Peyer's patch (tissue), 4 donors: ENCODE data around the gene MS4A18. TPM values are rescaled to one million over a fixed set of nuclear protein-coding genes. Genes with fewer than 3 reads are reported as not detected.

Source experiments
- DNase-seq, 3 donors: peaks; one replicate each; pipeline ENCODE4 v3.0.0-alpha.2; 2017 to 2019
- H3K27ac ChIP-seq, 4 donors: fragments of 200-600 bp; sonication (generic); one replicate each; pipeline ENCODE4 v1.5.1; 2016 to 2019
- H3K27me3 ChIP-seq, 2 donors: fragments of 200-600 bp; sonication (generic); one replicate each; pipeline ENCODE4 v1.5.1; 2019
- H3K36me3 ChIP-seq, 3 donors: fragments of 200-600 bp; sonication (generic); one replicate each; pipeline ENCODE4 v1.5.1; 2016 to 2019
- H3K4me1 ChIP-seq, 4 donors: fragments of 200-600 bp; sonication (generic); one replicate each; pipeline ENCODE4 v1.5.1; 2016 to 2019
- H3K4me3 ChIP-seq, 4 donors: fragments of 200-600 bp; sonication (generic); 1 replicate in 3 of 4; 2 replicates in 1 of 4; pipeline ENCODE4 v1.5.1; 2016 to 2019; ENCODE audit warnings: mild to moderate bottlenecking in 1 of 4
- H3K9me3 ChIP-seq, 4 donors: fragments of 200-600 bp; sonication (generic); one replicate each; pipeline ENCODE4 v1.5.1; 2016 to 2019; ENCODE audit warnings: mild to moderate bottlenecking in 1 of 4
- CTCF ChIP-seq, 6 experiments: fragments of 450-650 bp in 4 of 6; fragments of 200-600 bp in 2 of 6; sonication (generic) in 1 of 6; IDR thresholded peaks; one replicate each; pipeline ENCODE4 v1.5.1; 2017 to 2019; ENCODE audit warnings: antibody characterized with exemption in 6 of 6, mild to moderate bottlenecking in 3 of 6, moderate library complexity in 1 of 6
- POLR2A ChIP-seq, 2 donors: fragments of 450-650 bp; IDR thresholded peaks; one replicate each; pipeline ENCODE4 v1.5.1; 2017; ENCODE audit warnings: antibody characterized with exemption in 2 of 2, mild to moderate bottlenecking in 2 of 2, moderate library complexity in 2 of 2
- total RNA-seq, 4 donors: library from RNA; depleted of rRNA; stranded (reverse); fragments of >200 nt; gene quantifications; one replicate each; pipeline ENCODE4 v1.1.0, GENCODE V29; 2016

Gene MS4A18
- total RNA-seq, 4 donors from 2014 or later, result 2.4 TPM; not detected in 3

DNA sequence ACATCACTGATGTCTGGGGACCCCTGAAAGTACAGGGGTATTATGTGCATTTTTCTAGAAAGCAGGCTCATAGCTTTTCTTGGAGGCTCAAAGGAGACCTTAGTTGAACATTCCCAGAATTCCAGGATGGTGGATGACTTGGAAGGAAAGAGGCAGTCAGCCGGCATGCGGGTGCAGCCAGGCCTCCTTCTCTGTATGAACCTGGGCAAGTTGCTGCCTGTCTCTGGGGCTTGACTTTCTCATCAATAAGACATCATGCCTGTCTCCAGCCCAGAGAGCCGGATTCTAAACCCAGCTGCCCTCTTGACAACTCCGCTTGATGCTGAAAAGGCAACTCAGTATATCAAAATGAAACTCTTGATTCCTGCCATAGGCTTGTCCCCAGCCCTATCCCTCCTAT is 44.8 kb downstream of the MS4A18 start:
- Histone ChIP-seq H3K9me3 (no peaks in the 10 kb centered on the region), H3K4me1 (no peaks in the 10 kb centered on the region), H3K27ac (no peak overlapping the region), H3K36me3 (no peaks in the 10 kb centered on the region), H3K27me3 (no peaks in the 10 kb centered on the region), H3K4me3 (no peak overlapping the region)
- DNase-seq, result no peak
- TF ChIP-seq POLR2A (IDR thresholded peaks at IDR 0.05) (no peak), CTCF (IDR thresholded peaks at IDR 0.05) (no peak)

GRCh38 chr11:60769811-60770210 is 45.3 kb downstream of the MS4A18 start:
- H3K27me3 ChIP-seq, result no peaks in the 10 kb centered on the region
- no peak overlapping the region for H3K27ac ChIP-seq
- TF ChIP-seq POLR2A (IDR thresholded peaks at IDR 0.05) (no peak), CTCF (IDR thresholded peaks at IDR 0.05) (no peak)
- H3K4me3 ChIP-seq, result no peak overlapping the region
- peak in 1 of 3 donors; percentile 40 for DNase-seq
- H3K9me3 ChIP-seq, result no peaks in the 10 kb centered on the region
- H3K4me1 ChIP-seq, result peaks cover 0 to 2% (median 0%) of the 10 kb centered on the region in 4 donors
- no peaks in the 10 kb centered on the region for H3K36me3 ChIP-seq

GRCh38 chr11:60771146-60771545 is 46.6 kb downstream of the MS4A18 start:
- no peaks in the 10 kb centered on the region for H3K36me3 ChIP-seq
- TF ChIP-seq POLR2A (IDR thresholded peaks at IDR 0.05) (no peak), CTCF (IDR thresholded peaks at IDR 0.05) (no peak)
- no peak overlapping the region for H3K4me3 ChIP-seq
- H3K9me3 ChIP-seq, result no peaks in the 10 kb centered on the region
- H3K4me1 ChIP-seq, result peaks cover 0 to 13% (median 0%) of the 10 kb centered on the region in 4 donors
- H3K27me3 ChIP-seq, result no peaks in the 10 kb centered on the region
- no peak overlapping the region for H3K27ac ChIP-seq
- peak in 1 of 3 donors; percentile 15 for DNase-seq

DNA sequence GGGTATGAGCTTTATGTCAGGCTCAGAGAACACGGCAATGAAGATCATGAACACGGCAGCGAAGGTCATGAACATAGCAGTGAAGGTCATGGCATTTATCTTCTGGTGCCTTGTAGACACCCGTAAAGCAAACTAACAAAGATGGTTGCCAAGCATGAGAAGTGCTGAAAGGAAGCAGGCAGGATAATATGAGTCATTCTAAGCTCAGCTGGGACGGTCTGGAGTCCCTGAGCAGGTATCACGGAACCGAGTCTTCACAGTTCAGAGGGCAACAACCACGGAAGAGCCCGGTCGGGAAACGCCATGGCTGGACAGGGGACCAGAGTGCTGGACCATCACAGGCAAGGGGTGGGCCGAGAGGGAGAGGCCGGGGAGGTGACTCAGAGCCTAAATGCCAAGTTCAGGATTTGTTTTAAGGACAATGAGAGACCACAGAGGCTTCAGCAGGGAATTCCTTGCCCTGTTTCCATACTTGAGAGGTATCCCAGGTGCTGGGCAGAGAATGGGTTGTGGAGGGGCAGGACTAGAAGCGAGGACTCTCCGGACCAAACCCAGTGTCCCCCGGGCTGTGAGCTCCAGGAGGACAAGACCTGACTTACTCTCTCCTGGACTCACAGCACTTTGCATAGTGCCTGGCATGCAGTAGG is 47.5 kb downstream of the MS4A18 start:
- H3K4me3 ChIP-seq, result no peak overlapping the region
- peaks cover 0 to 13% (median 0%) of the 10 kb centered on the region in 4 donors for H3K4me1 ChIP-seq
- no peak overlapping the region for H3K27ac ChIP-seq
- no peaks in the 10 kb centered on the region for H3K9me3 ChIP-seq
- H3K36me3 ChIP-seq, result no peaks in the 10 kb centered on the region
- TF ChIP-seq POLR2A (IDR thresholded peaks at IDR 0.05) (no peak), CTCF (IDR thresholded peaks at IDR 0.05) (no peak)
- H3K27me3 ChIP-seq, result no peaks in the 10 kb centered on the region
- peak in 1 of 3 donors; percentile 34 for DNase-seq

GRCh38 chr11:60772666-60773065 is 48.1 kb downstream of the MS4A18 start:
- TF ChIP-seq CTCF (IDR thresholded peaks at IDR 0.05) (no peak), POLR2A (IDR thresholded peaks at IDR 0.05) (no peak)
- Histone ChIP-seq H3K4me1 (peaks cover 0 to 13% (median 0%) of the 10 kb centered on the region in 4 donors), H3K36me3 (no peaks in the 10 kb centered on the region), H3K4me3 (no peak overlapping the region), H3K9me3 (no peaks in the 10 kb centered on the region), H3K27me3 (no peaks in the 10 kb centered on the region), H3K27ac (no peak overlapping the region)
- DNase-seq, result peak in 1 of 3 donors; percentile 31
